Activated naive CD4-positive, alpha-beta T cell treated with anti-CD3 and anti-CD28 coated beads, Interleukin-2, amount 50 U/mL, for 24 hours (primary cell): ENCODE measurements around the gene USP24.

ENCODE experiments used
- H3K27ac Mint-ChIP-seq: one replicate; pipeline ENCODE4 v1.8.0; 2021; ENCODE audit warnings: mild to moderate bottlenecking, mixed read lengths
- H3K27me3 Mint-ChIP-seq: one replicate; pipeline ENCODE4 v1.8.0; 2021; ENCODE audit warnings: mixed read lengths
- H3K36me3 Mint-ChIP-seq: one replicate; pipeline ENCODE4 v1.8.0; 2021; ENCODE audit warnings: mixed read lengths
- H3K4me1 Mint-ChIP-seq: one replicate; pipeline ENCODE4 v1.8.0; 2021; ENCODE audit warnings: mixed read lengths
- H3K4me3 Mint-ChIP-seq: one replicate; pipeline ENCODE4 v1.8.0; 2021; ENCODE audit warnings: mild to moderate bottlenecking, mixed read lengths
- H3K9me3 Mint-ChIP-seq: one replicate; pipeline ENCODE4 v1.8.0; 2021; ENCODE audit warnings: mixed read lengths

Gene USP24

DNA sequence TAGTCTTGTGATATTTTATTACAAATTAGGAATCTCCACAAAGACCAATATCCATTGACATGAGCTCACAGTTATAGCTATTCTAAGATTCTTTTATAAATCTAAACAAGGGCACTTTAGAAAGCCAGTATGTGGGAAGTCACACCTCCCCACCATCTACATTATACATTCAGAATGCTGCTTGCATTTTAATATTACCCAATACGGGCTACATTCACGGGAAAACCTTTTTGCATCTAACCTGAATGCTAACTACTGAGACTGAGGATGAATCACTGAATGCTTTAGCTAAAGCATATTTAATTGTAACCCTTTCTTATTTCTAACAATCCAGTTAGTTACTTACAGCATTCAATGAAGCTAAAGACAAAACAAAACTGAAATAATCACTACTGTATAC is 122.7 kb downstream of the USP24 start:
- Mint-ChIP-seq H3K4me3 (no peak overlapping the region), H3K36me3 (peaks cover 28% of the 10 kb centered on the region)

DNA sequence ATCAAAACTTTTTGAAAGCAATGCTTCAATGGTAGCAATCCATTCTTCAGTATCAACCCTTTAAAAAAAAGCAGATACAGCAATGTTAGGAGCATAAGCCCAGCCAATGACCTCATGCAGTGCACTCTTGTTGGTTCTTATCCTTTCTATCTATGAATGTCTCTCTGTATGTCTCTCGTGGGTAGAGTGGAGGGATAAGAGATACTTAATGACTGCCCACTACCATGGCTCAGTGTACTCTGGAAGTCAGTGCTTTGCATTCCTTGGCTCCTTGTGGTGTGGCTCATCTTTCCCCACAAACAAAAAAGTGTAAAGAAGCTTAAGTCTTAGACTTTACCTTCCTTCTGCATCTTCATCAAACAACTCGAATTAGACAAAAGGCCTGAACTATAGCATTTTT is 125.5 kb downstream of the USP24 start:
- peak overlapping the region; percentile 36 for H3K27ac Mint-ChIP-seq
- H3K9me3 Mint-ChIP-seq = no peaks in the 10 kb centered on the region
- no peak overlapping the region for H3K4me3 Mint-ChIP-seq
- H3K36me3 Mint-ChIP-seq = peaks cover 21% of the 10 kb centered on the region
- no peaks in the 10 kb centered on the region for H3K27me3 Mint-ChIP-seq
- peaks cover 9% of the 10 kb centered on the region for H3K4me1 Mint-ChIP-seq

More for the DNA sequence above, 122.7 kb downstream of the USP24 start:
- Mint-ChIP-seq H3K4me1 (peaks cover 6% of the 10 kb centered on the region), H3K27me3 (no peaks in the 10 kb centered on the region), H3K9me3 (no peaks in the 10 kb centered on the region), H3K27ac (no peak overlapping the region)

DNA sequence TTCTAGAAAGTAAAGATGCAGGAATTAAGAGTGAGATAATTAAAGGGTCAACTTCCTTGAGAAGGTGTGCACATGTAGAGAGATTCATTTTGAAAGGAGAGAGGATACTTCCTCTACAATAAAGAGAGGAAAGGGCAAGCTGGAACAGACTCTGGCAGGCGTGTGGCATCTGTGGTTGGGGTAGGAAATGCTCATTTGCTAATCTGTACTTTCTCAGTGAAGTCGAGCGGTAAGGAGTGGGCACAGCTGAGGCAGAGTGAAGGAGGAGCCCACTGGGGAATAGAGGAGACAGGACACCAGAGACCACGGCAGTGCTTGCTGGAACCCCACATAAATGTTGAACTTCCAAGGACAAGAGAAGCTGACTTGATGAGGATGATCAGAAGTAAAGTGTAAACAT is 126.8 kb downstream of the USP24 start:
- Mint-ChIP-seq H3K27ac (peak overlapping the region; percentile 20), H3K27me3 (no peaks in the 10 kb centered on the region), H3K9me3 (no peaks in the 10 kb centered on the region), H3K36me3 (peaks cover 22% of the 10 kb centered on the region), H3K4me1 (peaks cover 9% of the 10 kb centered on the region), H3K4me3 (no peak overlapping the region)

DNA sequence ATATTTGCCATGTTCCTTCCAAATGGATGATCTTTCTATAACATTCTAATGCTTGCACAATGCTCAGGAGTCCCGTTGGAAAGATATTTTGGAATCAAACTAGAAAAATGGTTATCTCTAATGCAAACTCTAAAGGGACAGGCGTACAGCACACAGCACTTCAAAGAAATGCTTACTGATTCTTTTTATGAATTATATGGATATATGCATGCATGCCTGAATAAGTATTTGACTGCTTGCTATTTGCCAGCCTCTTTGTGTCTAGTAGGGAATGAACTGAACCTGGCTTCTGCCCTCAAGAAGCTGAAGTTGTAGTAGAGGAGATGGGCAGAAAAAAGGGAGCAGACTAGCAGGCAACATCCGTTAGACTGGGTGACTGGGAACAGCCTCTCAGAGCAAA is 127.7 kb downstream of the USP24 start:
- no peak overlapping the region for H3K27ac Mint-ChIP-seq
- peaks cover 9% of the 10 kb centered on the region for H3K4me1 Mint-ChIP-seq
- peaks cover 18% of the 10 kb centered on the region for H3K36me3 Mint-ChIP-seq
- H3K4me3 Mint-ChIP-seq = no peak overlapping the region
- H3K27me3 Mint-ChIP-seq = no peaks in the 10 kb centered on the region
- no peaks in the 10 kb centered on the region for H3K9me3 Mint-ChIP-seq

DNA sequence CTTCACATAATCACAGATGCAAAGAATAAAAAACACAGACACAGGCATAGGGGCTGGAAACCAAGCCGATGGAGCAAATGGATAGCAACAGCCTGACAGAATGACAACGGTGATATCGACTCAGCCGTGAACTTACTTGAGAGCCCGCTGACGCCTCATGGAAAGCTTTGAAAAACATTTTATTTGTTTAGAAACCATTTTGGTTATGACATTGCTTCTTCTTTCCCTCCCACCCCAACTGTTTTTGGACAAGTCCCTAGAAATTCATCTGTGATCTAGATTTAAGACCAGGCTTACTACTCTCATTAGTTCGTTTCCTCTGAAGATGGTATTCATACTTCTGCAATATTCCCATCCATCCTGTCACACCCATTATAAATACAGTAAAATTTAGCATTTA is 130.9 kb downstream of the USP24 start:
- H3K27ac Mint-ChIP-seq = peak overlapping the region; percentile 41
- H3K36me3 Mint-ChIP-seq = peaks cover 13% of the 10 kb centered on the region
- no peaks in the 10 kb centered on the region for H3K27me3 Mint-ChIP-seq
- no peaks in the 10 kb centered on the region for H3K9me3 Mint-ChIP-seq
- H3K4me1 Mint-ChIP-seq = peaks cover 9% of the 10 kb centered on the region
- no peak overlapping the region for H3K4me3 Mint-ChIP-seq

DNA sequence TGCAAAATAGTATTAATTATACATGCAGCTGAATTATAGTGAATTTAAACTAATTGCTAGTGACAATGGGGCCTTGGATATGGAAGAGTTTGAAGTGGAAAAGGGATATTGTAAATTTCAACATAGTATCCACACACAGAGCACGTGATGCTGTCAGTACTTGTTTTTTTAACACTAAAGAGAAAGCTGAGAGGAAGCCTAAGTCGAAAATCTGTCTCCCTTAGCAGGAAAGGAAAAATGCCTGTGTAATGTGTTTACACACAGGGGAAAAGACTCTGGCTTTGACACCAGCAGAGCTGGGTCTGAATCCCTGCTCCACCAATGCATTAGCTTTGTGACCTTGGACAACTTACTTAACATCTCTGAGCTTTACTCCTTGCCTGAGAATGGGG is 133.3 kb downstream of the USP24 start:
- no peaks in the 10 kb centered on the region for H3K27me3 Mint-ChIP-seq
- H3K4me3 Mint-ChIP-seq = no peak overlapping the region
- no peaks in the 10 kb centered on the region for H3K9me3 Mint-ChIP-seq
- H3K36me3 Mint-ChIP-seq = peaks cover 16% of the 10 kb centered on the region
- H3K27ac Mint-ChIP-seq = no peak overlapping the region
- H3K4me1 Mint-ChIP-seq = no peaks in the 10 kb centered on the region

DNA sequence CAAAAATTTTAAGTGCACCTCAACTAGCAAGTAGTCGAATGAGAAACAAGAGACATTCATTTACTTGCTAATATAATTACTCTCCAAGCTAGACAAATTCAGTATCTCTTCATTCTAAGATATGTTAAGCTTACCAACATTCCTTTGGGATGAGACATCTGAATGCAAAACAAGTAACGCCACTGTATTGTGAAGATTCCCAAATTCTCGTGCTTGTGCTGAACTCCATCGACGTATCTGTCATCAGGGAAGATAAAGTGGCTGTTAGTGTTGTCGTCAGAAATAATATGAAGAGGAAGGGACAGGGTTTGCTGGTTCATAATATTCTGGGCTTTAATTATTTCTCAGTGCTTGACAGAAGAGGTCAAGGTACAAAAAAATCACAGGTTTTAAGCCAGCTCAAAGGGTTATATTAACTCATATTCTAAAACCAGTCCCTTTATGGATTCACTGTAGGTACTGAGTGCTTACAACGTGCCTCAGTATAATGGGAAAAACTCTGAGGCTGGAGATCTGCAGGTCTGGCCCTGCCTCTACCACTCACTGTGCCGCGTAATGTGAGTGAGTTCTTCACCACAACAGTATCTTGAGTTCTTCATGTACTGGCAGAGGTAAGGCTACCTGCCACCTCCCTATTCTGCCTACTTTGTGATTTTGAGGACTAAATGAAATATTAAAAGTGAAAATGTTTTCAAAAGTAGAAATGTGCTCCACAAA is 133.8 kb downstream of the USP24 start:
- peaks cover 16% of the 10 kb centered on the region for H3K36me3 Mint-ChIP-seq
- no peak overlapping the region for H3K27ac Mint-ChIP-seq
- no peaks in the 10 kb centered on the region for H3K27me3 Mint-ChIP-seq
- H3K4me1 Mint-ChIP-seq = no peaks in the 10 kb centered on the region
- no peak overlapping the region for H3K4me3 Mint-ChIP-seq
- no peaks in the 10 kb centered on the region for H3K9me3 Mint-ChIP-seq

DNA sequence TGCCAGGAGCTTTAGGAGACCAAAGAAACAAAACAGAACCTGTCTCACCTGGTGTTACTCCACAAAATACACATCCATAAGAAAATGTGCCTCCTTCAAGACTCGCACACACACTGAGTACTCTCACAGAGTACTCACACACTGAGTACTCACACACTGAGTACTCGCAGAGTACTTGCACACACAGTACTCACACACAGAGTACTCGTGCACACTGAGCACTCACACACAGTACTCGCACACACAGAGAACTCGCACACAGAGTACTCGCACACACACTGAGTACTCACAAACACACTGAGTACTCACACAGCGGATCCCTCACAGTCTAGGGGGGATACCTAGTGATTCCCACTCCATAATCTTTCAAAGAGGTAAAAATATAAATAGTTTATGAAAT is 135.5 kb downstream of the USP24 start:
- Mint-ChIP-seq H3K36me3 (peaks cover 19% of the 10 kb centered on the region), H3K4me1 (no peaks in the 10 kb centered on the region), H3K9me3 (no peaks in the 10 kb centered on the region), H3K27ac (no peak overlapping the region), H3K27me3 (no peaks in the 10 kb centered on the region), H3K4me3 (no peak overlapping the region)

DNA sequence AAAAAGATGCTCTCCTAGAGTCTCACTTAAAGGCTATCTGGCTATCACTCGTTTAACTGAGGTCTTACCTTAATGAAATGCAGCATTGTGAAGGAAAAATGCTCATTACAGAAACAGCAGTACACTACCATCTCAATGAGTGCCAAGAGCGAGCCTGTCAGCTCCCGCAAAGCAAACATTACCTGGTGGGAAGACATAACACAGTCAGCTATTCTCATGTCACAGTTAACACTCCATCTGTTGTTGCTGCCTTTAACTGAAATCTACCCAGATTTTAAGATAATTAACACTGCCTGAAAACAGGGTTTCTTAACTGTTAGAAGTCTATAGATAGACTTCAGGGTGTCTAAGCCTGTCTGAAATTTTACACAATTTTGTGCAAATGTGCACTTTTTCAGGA is 136.7 kb downstream of the USP24 start:
- H3K9me3 Mint-ChIP-seq = no peaks in the 10 kb centered on the region
- H3K4me1 Mint-ChIP-seq = peaks cover 4% of the 10 kb centered on the region
- no peak overlapping the region for H3K27ac Mint-ChIP-seq
- peaks cover 17% of the 10 kb centered on the region for H3K36me3 Mint-ChIP-seq
- H3K4me3 Mint-ChIP-seq = no peak overlapping the region
- no peaks in the 10 kb centered on the region for H3K27me3 Mint-ChIP-seq

DNA sequence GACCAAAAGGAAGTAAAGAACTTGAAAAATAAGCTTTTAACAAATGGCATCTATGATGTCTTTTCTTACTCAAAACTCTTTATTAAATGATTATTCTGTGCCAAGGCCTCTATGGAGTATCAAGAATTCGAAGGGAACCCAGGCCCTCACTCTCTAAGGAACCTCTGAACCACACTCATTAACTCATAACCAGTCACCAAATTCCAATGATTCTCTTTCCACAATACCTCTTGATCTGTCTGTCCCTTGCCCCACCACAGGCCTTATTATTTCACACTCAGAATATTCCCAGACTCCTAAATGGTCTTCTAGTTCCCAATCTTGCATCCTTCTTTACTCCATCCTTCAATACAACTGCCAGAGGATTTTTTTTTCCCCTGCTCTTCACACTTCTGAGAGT is 138.8 kb downstream of the USP24 start:
- Mint-ChIP-seq H3K4me3 (no peak overlapping the region), H3K27ac (peak overlapping the region; percentile 47), H3K27me3 (no peaks in the 10 kb centered on the region), H3K4me1 (peaks cover 13% of the 10 kb centered on the region), H3K9me3 (no peaks in the 10 kb centered on the region), H3K36me3 (peaks cover 25% of the 10 kb centered on the region)

DNA sequence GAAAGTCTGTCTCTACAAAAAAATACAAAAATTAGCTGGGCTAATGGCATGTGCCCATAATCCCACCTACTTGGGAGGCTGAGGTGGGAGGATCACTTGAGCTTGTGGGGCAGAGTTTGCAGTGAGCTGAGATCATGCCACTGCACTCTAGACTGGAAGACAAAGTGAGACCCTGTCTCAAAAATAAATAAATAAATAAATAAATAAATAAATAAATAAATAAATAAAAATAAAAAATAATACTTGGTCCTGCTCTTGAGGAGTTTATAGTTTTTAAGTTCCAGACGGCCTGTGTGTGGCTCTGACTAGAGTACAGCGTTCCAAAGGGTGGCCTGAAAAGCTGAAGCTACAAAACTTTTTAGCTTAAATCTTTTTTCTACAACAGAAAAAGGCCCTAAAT is 140.7 kb downstream of the USP24 start:
- no peak overlapping the region for H3K4me3 Mint-ChIP-seq
- peaks cover 13% of the 10 kb centered on the region for H3K4me1 Mint-ChIP-seq
- H3K27me3 Mint-ChIP-seq = no peaks in the 10 kb centered on the region
- H3K27ac Mint-ChIP-seq = no peak overlapping the region
- H3K9me3 Mint-ChIP-seq = no peaks in the 10 kb centered on the region
- peaks cover 36% of the 10 kb centered on the region for H3K36me3 Mint-ChIP-seq

DNA sequence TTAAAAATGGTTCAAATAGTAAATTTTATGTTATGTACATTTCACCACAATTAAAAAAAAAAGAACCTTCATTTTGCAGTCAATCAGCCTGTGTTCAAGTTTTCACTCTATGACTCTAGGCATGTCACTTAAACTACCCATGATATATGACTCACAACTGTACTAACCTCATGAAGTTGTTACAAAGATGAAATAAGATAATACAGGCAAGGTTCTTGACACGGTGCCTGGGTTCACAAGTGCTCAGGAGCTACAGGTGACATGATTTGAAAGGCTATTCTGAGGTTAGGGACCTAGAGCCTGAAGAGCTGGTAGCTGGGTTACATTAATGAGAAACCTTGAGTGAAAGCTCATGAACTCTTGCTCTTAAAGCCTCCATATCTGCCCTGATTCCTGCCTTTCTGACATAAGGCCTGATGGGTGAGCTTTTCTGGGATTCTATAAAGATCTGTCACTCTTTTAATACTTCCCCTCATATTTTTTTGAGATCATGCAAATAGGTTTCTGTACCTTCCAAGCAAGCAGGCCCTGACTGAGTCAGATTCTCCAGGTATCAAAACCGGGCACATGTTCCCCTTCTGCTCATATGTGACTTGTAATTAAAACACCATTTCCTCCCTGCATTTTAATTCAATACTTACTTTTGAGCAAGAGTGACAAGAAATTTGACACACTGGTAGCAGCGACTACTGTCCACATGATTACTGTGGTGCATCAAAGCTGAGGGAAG is 141.8 kb downstream of the USP24 start:
- H3K36me3 Mint-ChIP-seq = peaks cover 43% of the 10 kb centered on the region
- H3K27me3 Mint-ChIP-seq = no peaks in the 10 kb centered on the region
- peak overlapping the region; percentile 11 for H3K4me3 Mint-ChIP-seq
- H3K4me1 Mint-ChIP-seq = peaks cover 13% of the 10 kb centered on the region
- H3K9me3 Mint-ChIP-seq = no peaks in the 10 kb centered on the region
- H3K27ac Mint-ChIP-seq = peak overlapping the region; percentile 93

DNA sequence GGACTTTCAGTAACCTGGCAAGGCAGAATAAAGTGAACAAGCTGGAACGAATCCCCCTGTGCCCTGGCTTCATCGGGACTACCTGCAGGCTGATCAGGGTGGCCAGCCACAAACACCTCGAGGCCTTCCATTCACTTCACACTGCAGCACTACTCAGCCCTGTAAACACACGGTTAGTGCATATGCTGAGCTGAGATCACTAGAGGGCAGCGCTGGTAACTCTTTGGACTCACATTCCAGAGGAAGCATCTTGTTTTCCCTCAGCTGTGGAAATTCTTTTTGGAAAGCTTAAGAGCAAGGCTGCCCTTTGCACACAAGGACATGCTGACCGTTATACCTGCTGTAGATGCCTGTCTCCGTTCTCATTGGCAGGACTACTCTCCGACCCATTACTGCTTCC is 143.7 kb downstream of the USP24 start:
- H3K27me3 Mint-ChIP-seq = no peaks in the 10 kb centered on the region
- H3K9me3 Mint-ChIP-seq = no peaks in the 10 kb centered on the region
- no peak overlapping the region for H3K4me3 Mint-ChIP-seq
- H3K27ac Mint-ChIP-seq = no peak overlapping the region
- peaks cover 44% of the 10 kb centered on the region for H3K36me3 Mint-ChIP-seq
- H3K4me1 Mint-ChIP-seq = peaks cover 13% of the 10 kb centered on the region

DNA sequence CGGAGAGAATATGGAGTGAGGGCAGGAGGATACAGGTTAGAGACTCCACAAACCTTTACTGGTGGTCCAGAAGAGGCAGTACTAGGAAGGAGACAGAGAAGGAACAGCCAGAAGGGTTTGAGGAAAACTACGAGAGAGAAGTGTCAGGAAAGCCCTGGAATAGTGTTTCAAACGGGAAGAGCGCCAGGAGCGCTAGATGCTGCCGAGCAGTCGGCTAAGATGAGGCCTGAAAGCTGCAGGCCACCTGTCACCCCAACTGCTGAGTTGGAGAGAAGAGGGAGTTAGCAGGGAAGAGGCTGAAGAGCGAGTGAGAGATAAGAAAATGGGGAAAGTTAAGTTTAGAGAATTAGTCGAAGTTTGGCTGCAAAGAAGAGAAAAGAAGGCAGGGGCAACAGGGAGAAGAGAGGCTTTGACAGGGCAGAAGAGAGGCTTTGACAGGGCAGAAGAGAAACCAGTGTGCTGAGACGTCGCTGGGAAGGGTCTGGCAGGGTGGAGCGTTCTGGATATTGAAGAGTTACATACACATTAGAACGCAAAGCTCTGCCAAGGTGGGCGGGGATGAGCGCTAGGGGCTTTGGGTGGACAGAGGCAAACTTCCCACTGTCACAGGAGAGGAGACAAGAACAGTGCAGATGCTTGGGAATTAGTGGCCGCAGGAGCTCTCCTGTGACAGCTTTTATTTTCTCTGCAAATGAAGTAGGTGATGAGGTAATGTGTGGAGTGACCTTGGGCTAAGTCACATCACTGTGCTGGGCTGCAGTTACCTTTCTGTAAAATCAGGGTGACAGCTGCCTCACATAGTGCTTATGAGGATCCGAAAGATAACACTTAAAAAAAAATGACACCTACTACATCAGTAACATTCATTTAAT is 144.6 kb downstream of the USP24 start:
- H3K9me3 Mint-ChIP-seq = no peaks in the 10 kb centered on the region
- H3K27ac Mint-ChIP-seq = peak overlapping the region; percentile 60
- no peak overlapping the region for H3K4me3 Mint-ChIP-seq
- H3K36me3 Mint-ChIP-seq = peaks cover 44% of the 10 kb centered on the region
- no peaks in the 10 kb centered on the region for H3K27me3 Mint-ChIP-seq
- H3K4me1 Mint-ChIP-seq = peaks cover 13% of the 10 kb centered on the region

DNA sequence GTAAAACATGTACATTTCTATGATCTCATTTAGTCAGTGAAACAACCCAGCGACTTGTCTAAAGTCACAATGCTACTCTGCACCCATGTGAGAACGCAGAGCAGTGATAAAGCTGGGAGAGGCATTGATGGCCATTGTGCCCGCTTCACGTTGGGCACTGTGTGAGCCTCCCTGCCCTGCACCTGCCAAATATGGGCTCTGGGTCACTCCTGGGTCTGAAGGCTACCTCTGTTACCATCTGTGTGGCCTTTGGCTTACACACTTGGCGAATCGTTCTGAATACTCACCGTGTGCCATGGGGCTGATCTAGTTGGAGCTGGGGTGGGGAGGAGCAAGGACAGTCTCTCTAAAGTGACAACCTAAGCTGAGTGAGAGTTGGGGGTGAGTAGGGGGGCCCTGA is 145.9 kb downstream of the USP24 start:
- H3K4me1 Mint-ChIP-seq = peaks cover 13% of the 10 kb centered on the region
- no peak overlapping the region for H3K4me3 Mint-ChIP-seq
- peak overlapping the region; percentile 46 for H3K27ac Mint-ChIP-seq
- no peaks in the 10 kb centered on the region for H3K9me3 Mint-ChIP-seq
- peaks cover 39% of the 10 kb centered on the region for H3K36me3 Mint-ChIP-seq
- H3K27me3 Mint-ChIP-seq = no peaks in the 10 kb centered on the region

DNA sequence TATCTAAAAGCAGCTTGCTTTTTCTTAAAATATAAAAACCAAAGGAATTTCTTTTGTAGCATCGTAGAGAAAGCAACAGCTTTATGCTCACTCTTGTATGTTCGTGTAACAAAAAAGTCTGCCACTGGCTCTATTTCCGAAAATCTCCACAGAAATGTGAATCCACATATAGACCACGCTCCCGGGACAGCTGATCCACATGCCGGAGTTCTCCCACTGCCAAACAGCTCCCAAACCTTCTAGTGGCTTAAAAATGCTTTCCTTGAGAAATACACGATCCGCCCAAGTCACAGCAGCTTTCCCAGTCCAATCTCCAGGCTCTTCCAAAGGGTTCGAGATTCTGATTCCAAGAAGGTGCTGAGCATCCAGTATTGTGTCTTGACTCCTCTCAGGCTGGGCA is 146.5 kb downstream of the USP24 start:
- H3K4me1 Mint-ChIP-seq = peaks cover 11% of the 10 kb centered on the region
- H3K27ac Mint-ChIP-seq = peak overlapping the region; percentile 19
- no peaks in the 10 kb centered on the region for H3K27me3 Mint-ChIP-seq
- H3K36me3 Mint-ChIP-seq = peaks cover 38% of the 10 kb centered on the region
- H3K9me3 Mint-ChIP-seq = no peaks in the 10 kb centered on the region
- H3K4me3 Mint-ChIP-seq = no peak overlapping the region
